ENCODE data around the gene SEC61A2.

DNA sequence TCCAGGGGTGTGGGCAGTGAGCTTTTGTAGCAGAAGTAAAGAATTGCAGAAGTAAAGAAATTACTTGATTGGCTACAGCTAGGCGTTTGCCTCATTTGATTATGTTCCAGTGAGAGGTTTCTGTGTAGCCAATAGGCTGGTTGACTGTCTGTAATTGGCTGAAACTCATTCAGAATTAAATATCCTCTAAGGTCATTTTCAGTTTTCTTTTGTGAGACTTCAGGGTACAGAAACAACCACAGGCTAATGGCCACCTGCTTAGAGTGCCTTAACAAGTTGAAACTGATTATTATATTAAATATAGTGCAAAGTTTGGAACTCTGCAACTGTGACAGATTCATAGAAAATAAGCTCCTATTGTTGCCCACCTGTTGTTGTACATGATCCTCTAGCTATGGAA, 10.6 kb downstream of the SEC61A2 start:
- TF ChIP-seq CTCF (IDR thresholded peaks at IDR 0.05), result no peak
- TF ChIP-seq POLR2A (IDR thresholded peaks at IDR 0.05), result no peak

Data from transverse colon (tissue), 3 donors.